ENCODE results near the gene HK1. TPM values are rescaled to one million over a fixed set of nuclear protein-coding genes. Genes with fewer than 3 reads are reported as not detected.
A peak's percentile ranks its signal among the peaks of the same experiment; 100 is the strongest.
"Not testable (repeated sequence)": the region's sequence is repeated elsewhere in the genome, so short reads cannot be mapped to it uniquely, and the experiment has no call there.

HK1 gene
- total RNA-seq, 1 donor from 2014 or later = 110 TPM

GRCh38 chr10:69323622-69324021, 45.3 kb downstream of the HK1 start:
- peaks cover 75% of the 10 kb centered on the region for H3K4me1 Mint-ChIP-seq (ENCODE audit: low read depth)

GRCh38 chr10:69324583-69324982, 46.3 kb downstream of the HK1 start:
- H3K36me3 Mint-ChIP-seq (ENCODE audit: low read depth) = no peaks in the 10 kb centered on the region
- H3K27me3 Mint-ChIP-seq (ENCODE audit: low read depth) = no peaks in the 10 kb centered on the region
- no peak overlapping the region for H3K4me3 Mint-ChIP-seq (ENCODE audit: unreplicated experiment)
- no peaks in the 10 kb centered on the region for H3K9me3 Mint-ChIP-seq (ENCODE audit: low read depth)
- no peak for TF ChIP-seq CTCF (IDR thresholded peaks at IDR 0.05)
- H3K4me1 Mint-ChIP-seq (ENCODE audit: low read depth) = peaks cover 82% of the 10 kb centered on the region
- no peak overlapping the region for H3K27ac Mint-ChIP-seq (ENCODE audit: unreplicated experiment)
- DNase-seq (ENCODE audit: low spot score) = no peak

More at GRCh38 chr10:69323622-69324021, 45.3 kb downstream of the HK1 start:
- H3K9me3 Mint-ChIP-seq (ENCODE audit: low read depth) = no peaks in the 10 kb centered on the region
- no peaks in the 10 kb centered on the region for H3K36me3 Mint-ChIP-seq (ENCODE audit: low read depth)
- no peaks in the 10 kb centered on the region for H3K27me3 Mint-ChIP-seq (ENCODE audit: low read depth)
- H3K27ac Mint-ChIP-seq (ENCODE audit: unreplicated experiment) = peak overlapping the region; percentile 6
- no peak for TF ChIP-seq CTCF (IDR thresholded peaks at IDR 0.05)
- DNase-seq (ENCODE audit: low spot score) = no peak
- H3K4me3 Mint-ChIP-seq (ENCODE audit: unreplicated experiment) = no peak overlapping the region

GRCh38 chr10:69325637-69326523, 47.6 kb downstream of the HK1 start:
- TF ChIP-seq CTCF (IDR thresholded peaks at IDR 0.05) = peak; percentile 34
- H3K9me3 Mint-ChIP-seq (ENCODE audit: low read depth); H3K27me3 Mint-ChIP-seq (ENCODE audit: low read depth); DNase-seq (ENCODE audit: low spot score); H3K36me3 Mint-ChIP-seq (ENCODE audit: low read depth): not testable (repeated sequence)
- Mint-ChIP-seq H3K4me3 (ENCODE audit: unreplicated experiment) (peak overlapping the region; percentile 17), H3K27ac (ENCODE audit: unreplicated experiment) (peak overlapping the region; percentile 91), H3K4me1 (ENCODE audit: low read depth) (peaks cover 80% of the 10 kb centered on the region)

GRCh38 chr10:69326692-69327091, 48.4 kb downstream of the HK1 start:
- Mint-ChIP-seq H3K36me3 (ENCODE audit: low read depth) (peaks cover 2% of the 10 kb centered on the region), H3K4me1 (ENCODE audit: low read depth) (peaks cover 72% of the 10 kb centered on the region), H3K27me3 (ENCODE audit: low read depth) (no peaks in the 10 kb centered on the region), H3K4me3 (ENCODE audit: unreplicated experiment) (no peak overlapping the region), H3K27ac (ENCODE audit: unreplicated experiment) (peak overlapping the region; percentile 91), H3K9me3 (ENCODE audit: low read depth) (no peaks in the 10 kb centered on the region)
- DNase-seq (ENCODE audit: low spot score) = no peak
- no peak for TF ChIP-seq CTCF (IDR thresholded peaks at IDR 0.05)

GRCh38 chr10:69327463-69328379, 49.4 kb downstream of the HK1 start:
- peaks cover 72% of the 10 kb centered on the region for H3K4me1 Mint-ChIP-seq (ENCODE audit: low read depth)
- H3K9me3 Mint-ChIP-seq (ENCODE audit: low read depth) = no peaks in the 10 kb centered on the region
- H3K27ac Mint-ChIP-seq (ENCODE audit: unreplicated experiment) = peak overlapping the region; percentile 91
- TF ChIP-seq CTCF (IDR thresholded peaks at IDR 0.05) = no peak
- H3K4me3 Mint-ChIP-seq (ENCODE audit: unreplicated experiment) = peak overlapping the region; percentile 60
- peaks cover 2% of the 10 kb centered on the region for H3K36me3 Mint-ChIP-seq (ENCODE audit: low read depth)
- no peaks in the 10 kb centered on the region for H3K27me3 Mint-ChIP-seq (ENCODE audit: low read depth)
- no peak for DNase-seq (ENCODE audit: low spot score)

Measured in chondrocyte (in vitro differentiated cells).